Caco-2 (cell line): ENCODE results near the gene INPP4B. TPM values are rescaled to one million over a fixed set of nuclear protein-coding genes. Genes with fewer than 3 reads are reported as not detected.

ENCODE experiments used
- BruUV-seq: library from RNA; stranded (reverse); fragments of 400-500 nt; replicated peaks from 2 replicates; lab custom pipeline; 2021; lab: Mats Ljungman, UMichigan
- CTCF ChIA-PET: fragments of 300-600 bp; sonication (Branson Sonifier 250); formaldehyde crosslinking; loops from one replicate; lab custom pipeline; 2022; ENCODE audit warnings: antibody characterized with exemption; lab: Charles Lee
- POLR2A ChIA-PET: fragments of 300-600 bp; sonication (Branson Sonifier 250); formaldehyde crosslinking; loops from one replicate; lab custom pipeline; 2022; ENCODE audit warnings: antibody characterized with exemption; lab: Charles Lee
- DNase-seq, 2 experiments: peaks; one replicate each; pipeline versions ENCODE4 v3.0.0 to v3.0.0-alpha.2; 2020 to 2022
- H3K27me3 ChIP-seq: replicated peaks from 2 replicates; pipeline ENCODE4 v1.6.0; 2011; ENCODE audit warnings: low read length; ENCODE audit not compliant: control insufficient read depth, insufficient read depth
- H3K36me3 ChIP-seq: 2 replicates; pipeline ENCODE4 v1.5.1; 2011; ENCODE audit warnings: low read length; ENCODE audit not compliant: control insufficient read depth, insufficient read depth
- H3K4me1 ChIP-seq: fragments of 250-450 bp; sonication (Bioruptor Pico); 2 replicates; pipeline ENCODE4 v1.5.1; 2020; ENCODE audit warnings: mild to moderate bottlenecking
- H3K4me3 ChIP-seq: 2 replicates; pipeline ENCODE4 v1.5.1; 2011; ENCODE audit warnings: low read depth, mild to moderate bottlenecking, control low read depth, low read length
- H3K9me3 ChIP-seq: fragments of 250-450 bp; sonication (Bioruptor Pico); 2 replicates; pipeline ENCODE4 v1.5.1; 2020; ENCODE audit warnings: mild to moderate bottlenecking, moderate library complexity
- H3K27ac Mint-ChIP-seq: one replicate; pipeline ENCODE4 v1.8.0; 2022; ENCODE audit warnings: mixed read lengths; ENCODE audit not compliant: unreplicated experiment
- H3K27me3 Mint-ChIP-seq: one replicate; pipeline ENCODE4 v1.8.0; 2022; ENCODE audit warnings: mixed read lengths; ENCODE audit not compliant: insufficient read depth, unreplicated experiment
- H3K36me3 Mint-ChIP-seq: one replicate; pipeline ENCODE4 v1.8.0; 2022; ENCODE audit warnings: mild to moderate bottlenecking, mixed read lengths; ENCODE audit not compliant: insufficient read depth, unreplicated experiment
- H3K4me1 Mint-ChIP-seq: one replicate; pipeline ENCODE4 v1.8.0; 2022; ENCODE audit warnings: low read depth, mixed read lengths; ENCODE audit not compliant: unreplicated experiment
- H3K4me3 Mint-ChIP-seq: one replicate; pipeline ENCODE4 v1.8.0; 2022; ENCODE audit warnings: mild to moderate bottlenecking, moderate library complexity, mixed read lengths; ENCODE audit not compliant: unreplicated experiment
- H3K9me3 Mint-ChIP-seq: one replicate; pipeline ENCODE4 v1.8.0; 2022; ENCODE audit warnings: mixed read lengths; ENCODE audit not compliant: unreplicated experiment
- CTCF ChIP-seq, 2 experiments: fragments of 200-600 bp in 1 of 2; IDR thresholded peaks; 1 replicate in 1 of 2; 2 replicates in 1 of 2; pipeline versions ENCODE4 v1.5.1 to v1.8.0; 2011 to 2022; ENCODE audit warnings: antibody characterized with exemption in 1 of 2, control low read depth in 1 of 2, inconsistent platforms in 1 of 2, low read depth in 1 of 2, low read length in 1 of 2, mild to moderate bottlenecking in 1 of 2, moderate library complexity in 1 of 2; ENCODE audit not compliant: insufficient read depth in 1 of 2, severe bottlenecking in 1 of 2, unreplicated experiment in 1 of 2
- intact Hi-C: fragments of 100-400 bp; cut with micrococcal nuclease; formaldehyde crosslinking; loops from one replicate; pipeline ENCODE4 v1.10.0; 2022; ENCODE audit not compliant: unreplicated experiment
- total RNA-seq: library from RNA; stranded (reverse); gene quantifications from 2 replicates; pipeline ENCODE4 v1.2.3, GENCODE V29; 2022

Gene INPP4B
- total RNA-seq, 1 experiment from 2014 or later, result 10.3 TPM

GRCh38 chr4:142155347-142155746 lies 690.8 kb downstream of the INPP4B start:
- intact Hi-C loops, result no loop called here

GRCh38 chr4:142150483-142150882 lies 695.6 kb downstream of the INPP4B start:
- H3K36me3 Mint-ChIP-seq, result peaks cover 4% of the 10 kb centered on the region
- DNase-seq, result no peak
- Histone ChIP-seq H3K9me3 (no peaks in the 10 kb centered on the region), H3K36me3 (no peaks in the 10 kb centered on the region), H3K4me1 (no peaks in the 10 kb centered on the region), H3K4me3 (no peak overlapping the region), H3K27me3 (no peaks in the 10 kb centered on the region)
- no peak for TF ChIP-seq CTCF (IDR thresholded peaks at IDR 0.05; ENCODE audit: insufficient read depth in 1 of 2, low read depth in 1 of 2, low read length in 1 of 2, severe bottlenecking in 1 of 2, unreplicated experiment in 1 of 2)
- H3K9me3 Mint-ChIP-seq, result no peaks in the 10 kb centered on the region
- intact Hi-C loops, result no loop called here
- no TSS peak for BruUV-seq
- no peaks in the 10 kb centered on the region for H3K27me3 Mint-ChIP-seq
- no peak overlapping the region for H3K27ac Mint-ChIP-seq
- H3K4me1 Mint-ChIP-seq, result no peaks in the 10 kb centered on the region
- H3K4me3 Mint-ChIP-seq, result no peak overlapping the region
- ChIA-PET CTCF (no interaction called here), POLR2A (no interaction called here)

More at GRCh38 chr4:142155347-142155746, 690.8 kb downstream of the INPP4B start:
- no peak for TF ChIP-seq CTCF (IDR thresholded peaks at IDR 0.05; ENCODE audit: insufficient read depth in 1 of 2, low read depth in 1 of 2, low read length in 1 of 2, severe bottlenecking in 1 of 2, unreplicated experiment in 1 of 2)
- Histone ChIP-seq H3K36me3 (no peaks in the 10 kb centered on the region), H3K27me3 (no peaks in the 10 kb centered on the region), H3K4me1 (no peaks in the 10 kb centered on the region), H3K4me3 (no peak overlapping the region), H3K9me3 (no peaks in the 10 kb centered on the region)
- Mint-ChIP-seq H3K4me3 (no peak overlapping the region), H3K36me3 (peaks cover 4% of the 10 kb centered on the region), H3K4me1 (no peaks in the 10 kb centered on the region), H3K27ac (no peak overlapping the region), H3K27me3 (no peaks in the 10 kb centered on the region), H3K9me3 (no peaks in the 10 kb centered on the region)
- no TSS peak for BruUV-seq
- ChIA-PET POLR2A (no interaction called here), CTCF (no interaction called here)
- DNase-seq, result no peak

DNA sequence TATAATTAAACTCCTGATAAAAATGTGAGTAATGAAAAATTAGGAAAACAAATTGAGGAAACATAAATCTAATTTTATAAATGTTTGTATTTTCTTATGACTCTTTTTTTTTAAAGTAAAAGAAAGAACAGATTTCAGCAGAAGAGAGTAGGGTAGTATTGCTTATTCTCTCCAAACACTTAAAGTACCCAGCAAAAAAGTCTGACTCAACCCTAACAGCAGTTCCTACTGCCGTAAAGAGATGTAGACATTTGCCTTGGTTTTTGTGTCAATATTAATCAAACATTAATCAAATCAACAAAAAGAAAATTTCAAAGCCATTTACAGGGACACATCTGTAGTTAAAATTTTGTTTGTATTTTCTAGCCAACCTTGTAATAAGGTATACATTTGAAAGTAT lies 701.3 kb downstream of the INPP4B start:
- BruUV-seq, result no TSS peak
- Histone ChIP-seq H3K9me3 (no peaks in the 10 kb centered on the region), H3K4me3 (no peak overlapping the region), H3K4me1 (no peaks in the 10 kb centered on the region), H3K27me3 (no peaks in the 10 kb centered on the region), H3K36me3 (no peaks in the 10 kb centered on the region)
- no peak for DNase-seq
- ChIA-PET POLR2A (no interaction called here), CTCF (no interaction called here)
- no peak for TF ChIP-seq CTCF (IDR thresholded peaks at IDR 0.05; ENCODE audit: insufficient read depth in 1 of 2, low read depth in 1 of 2, low read length in 1 of 2, severe bottlenecking in 1 of 2, unreplicated experiment in 1 of 2)
- Mint-ChIP-seq H3K9me3 (no peaks in the 10 kb centered on the region), H3K4me1 (no peaks in the 10 kb centered on the region), H3K27me3 (no peaks in the 10 kb centered on the region), H3K4me3 (no peak overlapping the region), H3K36me3 (no peaks in the 10 kb centered on the region), H3K27ac (no peak overlapping the region)
- intact Hi-C loops, result no loop called here
